Rectal smooth muscle tissue (tissue), 1 donor: ENCODE data around the gene MGAT4C.
"Not testable (repeated sequence)": the region's sequence is repeated elsewhere in the genome, so short reads cannot be mapped to it uniquely, and the experiment has no call there.

Experiments used
- H3K27ac ChIP-seq: one replicate; pipeline ENCODE4 v1.7.0; 2013; ENCODE audit warnings: low read depth, low read length, inconsistent platforms
- H3K27me3 ChIP-seq: one replicate; pipeline ENCODE4 v1.7.0; 2013; ENCODE audit warnings: low read length; ENCODE audit not compliant: control insufficient read depth, insufficient read depth
- H3K36me3 ChIP-seq: one replicate; pipeline ENCODE4 v1.7.0; 2013; ENCODE audit warnings: low read length; ENCODE audit not compliant: control insufficient read depth, insufficient read depth
- H3K4me1 ChIP-seq: one replicate; pipeline ENCODE4 v1.7.0; 2013; ENCODE audit warnings: low read length; ENCODE audit not compliant: control insufficient read depth, insufficient read depth
- H3K4me3 ChIP-seq: one replicate; pipeline ENCODE4 v1.7.0; 2013; ENCODE audit warnings: low read length
- H3K9ac ChIP-seq: one replicate; pipeline ENCODE4 v1.7.0; 2013; ENCODE audit warnings: low read length

MGAT4C gene

GRCh38 chr12:86148612-86149011 lies 107.6 kb downstream of the MGAT4C start:
- H3K36me3 ChIP-seq, result no peaks in the 10 kb centered on the region
- H3K4me3 ChIP-seq, result no peak overlapping the region
- no peak overlapping the region for H3K27ac ChIP-seq
- no peak overlapping the region for H3K9ac ChIP-seq
- H3K27me3 ChIP-seq, result no peaks in the 10 kb centered on the region
- H3K4me1 ChIP-seq, result no peaks in the 10 kb centered on the region

GRCh38 chr12:86148071-86148470 lies 108.1 kb downstream of the MGAT4C start:
- H3K36me3 ChIP-seq, result no peaks in the 10 kb centered on the region
- no peak overlapping the region for H3K9ac ChIP-seq
- no peak overlapping the region for H3K27ac ChIP-seq
- H3K4me3 ChIP-seq, result no peak overlapping the region
- H3K4me1 ChIP-seq, result no peaks in the 10 kb centered on the region
- no peaks in the 10 kb centered on the region for H3K27me3 ChIP-seq

GRCh38 chr12:86145156-86145555 lies 111.0 kb downstream of the MGAT4C start:
- H3K27me3 ChIP-seq, result no peaks in the 10 kb centered on the region

GRCh38 chr12:86143162-86143561 lies 113.0 kb downstream of the MGAT4C start:
- Histone ChIP-seq H3K4me1 (no peaks in the 10 kb centered on the region), H3K4me3 (no peak overlapping the region), H3K36me3 (no peaks in the 10 kb centered on the region), H3K9ac (no peak overlapping the region), H3K27me3 (no peaks in the 10 kb centered on the region), H3K27ac (no peak overlapping the region)

More at GRCh38 chr12:86145156-86145555, 111.0 kb downstream of the MGAT4C start:
- Histone ChIP-seq H3K4me1 (no peaks in the 10 kb centered on the region), H3K4me3 (no peak overlapping the region), H3K36me3 (no peaks in the 10 kb centered on the region), H3K9ac (no peak overlapping the region), H3K27ac (no peak overlapping the region)

- Histone ChIP-seq H3K9ac (no peak overlapping the region), H3K36me3 (no peaks in the 10 kb centered on the region), H3K27me3 (no peaks in the 10 kb centered on the region), H3K4me1 (no peaks in the 10 kb centered on the region), H3K27ac (no peak overlapping the region), H3K4me3 (no peak overlapping the region)
Observed at GRCh38 chr12:86139671-86140070, 116.5 kb downstream of the MGAT4C start.

GRCh38 chr12:86138770-86139169 lies 117.4 kb downstream of the MGAT4C start:
- no peaks in the 10 kb centered on the region for H3K36me3 ChIP-seq
- no peaks in the 10 kb centered on the region for H3K27me3 ChIP-seq
- no peak overlapping the region for H3K9ac ChIP-seq
- no peaks in the 10 kb centered on the region for H3K4me1 ChIP-seq
- no peak overlapping the region for H3K27ac ChIP-seq
- H3K4me3 ChIP-seq, result no peak overlapping the region

- H3K36me3 ChIP-seq, result no peaks in the 10 kb centered on the region
- H3K4me1 ChIP-seq, result no peaks in the 10 kb centered on the region
- no peak overlapping the region for H3K27ac ChIP-seq
- H3K27me3 ChIP-seq, result no peaks in the 10 kb centered on the region
- H3K4me3 ChIP-seq, result no peak overlapping the region
- no peak overlapping the region for H3K9ac ChIP-seq
Observed at GRCh38 chr12:86137936-86138335, 118.3 kb downstream of the MGAT4C start.

GRCh38 chr12:86134561-86134960 lies 121.6 kb downstream of the MGAT4C start:
- Histone ChIP-seq H3K4me1 (no peaks in the 10 kb centered on the region), H3K9ac (no peak overlapping the region), H3K27ac (no peak overlapping the region), H3K27me3 (no peaks in the 10 kb centered on the region), H3K4me3 (no peak overlapping the region), H3K36me3 (no peaks in the 10 kb centered on the region)

GRCh38 chr12:86126900-86127299 lies 129.3 kb downstream of the MGAT4C start:
- not testable (repeated sequence) for H3K27ac ChIP-seq, H3K9ac ChIP-seq, H3K4me3 ChIP-seq, H3K27me3 ChIP-seq, H3K4me1 ChIP-seq, H3K36me3 ChIP-seq

GRCh38 chr12:86122846-86123468 lies 133.2 kb downstream of the MGAT4C start:
- no peaks in the 10 kb centered on the region for H3K27me3 ChIP-seq
- no peaks in the 10 kb centered on the region for H3K4me1 ChIP-seq
- no peaks in the 10 kb centered on the region for H3K36me3 ChIP-seq
- H3K27ac ChIP-seq, result no peak overlapping the region
- H3K4me3 ChIP-seq, result no peak overlapping the region
- no peak overlapping the region for H3K9ac ChIP-seq

GRCh38 chr12:86118161-86118560 lies 138.0 kb downstream of the MGAT4C start:
- H3K9ac ChIP-seq, result no peak overlapping the region
- no peak overlapping the region for H3K4me3 ChIP-seq
- H3K4me1 ChIP-seq, result no peaks in the 10 kb centered on the region
- H3K36me3 ChIP-seq, result no peaks in the 10 kb centered on the region
- H3K27me3 ChIP-seq, result no peaks in the 10 kb centered on the region
- H3K27ac ChIP-seq, result no peak overlapping the region

GRCh38 chr12:86117711-86118110 lies 138.5 kb downstream of the MGAT4C start:
- Histone ChIP-seq H3K9ac (no peak overlapping the region), H3K4me3 (no peak overlapping the region), H3K4me1 (no peaks in the 10 kb centered on the region), H3K27me3 (no peaks in the 10 kb centered on the region), H3K27ac (peak overlapping the region; percentile 19), H3K36me3 (no peaks in the 10 kb centered on the region)

GRCh38 chr12:86104087-86104486 lies 152.1 kb downstream of the MGAT4C start:
- H3K4me1 ChIP-seq, result no peaks in the 10 kb centered on the region
- no peaks in the 10 kb centered on the region for H3K36me3 ChIP-seq
- H3K9ac ChIP-seq, result no peak overlapping the region
- H3K27ac ChIP-seq, result no peak overlapping the region
- H3K4me3 ChIP-seq, result no peak overlapping the region
- no peaks in the 10 kb centered on the region for H3K27me3 ChIP-seq
